Epithelial cell of proximal tubule (primary cell): Measurements from ENCODE around the gene KRTAP4-2. TPM values are rescaled to one million over a fixed set of nuclear protein-coding genes. Genes with fewer than 3 reads are reported as not detected.
A peak's percentile ranks its signal among the peaks of the same experiment; 100 is the strongest.
"Not testable (repeated sequence)": the region's sequence is repeated elsewhere in the genome, so short reads cannot be mapped to it uniquely, and the experiment has no call there.

Experiments used
- DNase-seq: peaks from one replicate; pipeline ENCODE4 v3.0.0-alpha.2; 2011; ENCODE audit warnings: low read depth
- H3K4me3 ChIP-seq: 2 replicates; pipeline ENCODE4 v1.5.1; 2011; ENCODE audit warnings: low read depth, mild to moderate bottlenecking, low read length
- total RNA-seq: library from RNA; depleted of rRNA; stranded (reverse); fragments of >200 nt; gene quantifications from 2 replicates; pipeline ENCODE4 v1.2.3, GENCODE V29; 2015
- TF ChIP-seq, protein P1 (sequence below): conservative IDR thresholded peaks from 2 replicates; pipeline ENCODE4 v1.5.1; 2012; ENCODE audit warnings: low read depth, mild to moderate bottlenecking, low read length

The KRTAP4-2 gene
- not detected in 2 replicates for total RNA-seq

DNA sequence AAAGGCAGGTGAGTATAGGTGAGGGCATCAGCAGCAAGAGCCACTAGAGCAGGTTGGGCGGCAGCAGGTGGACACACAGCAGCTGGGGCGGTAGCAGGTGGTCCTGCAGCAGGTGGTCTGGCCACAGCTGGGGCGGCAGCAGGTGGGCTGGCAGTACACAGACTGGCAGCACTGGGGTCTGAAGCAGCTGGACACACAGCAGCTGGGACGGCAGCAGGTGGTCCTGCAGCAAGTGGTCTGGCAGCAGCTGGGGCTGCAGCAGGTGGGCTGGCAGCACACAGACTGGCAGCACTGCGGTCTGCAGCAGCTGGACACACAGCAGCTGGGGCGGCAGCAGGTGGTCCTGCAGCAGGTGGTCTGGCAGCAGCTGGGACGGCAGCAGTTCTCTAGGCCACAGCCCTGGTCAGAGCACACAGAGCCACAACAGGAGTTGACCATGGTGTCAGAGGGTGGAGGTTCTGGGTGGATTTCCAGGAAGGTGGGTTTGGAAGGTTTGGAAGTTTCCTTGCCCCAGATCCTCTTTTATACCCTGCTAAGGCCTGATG, at the start of gene KRTAP4-2:
Gene KRTAP4-2 (minus strand): TSS at position 495 of the 545 bp plus-strand sequence. CDS start 57 bp downstream, at position 438.
- H3K4me3 ChIP-seq, result no peak within 1 kb of the TSS
- TF ChIP-seq, protein P1, sequence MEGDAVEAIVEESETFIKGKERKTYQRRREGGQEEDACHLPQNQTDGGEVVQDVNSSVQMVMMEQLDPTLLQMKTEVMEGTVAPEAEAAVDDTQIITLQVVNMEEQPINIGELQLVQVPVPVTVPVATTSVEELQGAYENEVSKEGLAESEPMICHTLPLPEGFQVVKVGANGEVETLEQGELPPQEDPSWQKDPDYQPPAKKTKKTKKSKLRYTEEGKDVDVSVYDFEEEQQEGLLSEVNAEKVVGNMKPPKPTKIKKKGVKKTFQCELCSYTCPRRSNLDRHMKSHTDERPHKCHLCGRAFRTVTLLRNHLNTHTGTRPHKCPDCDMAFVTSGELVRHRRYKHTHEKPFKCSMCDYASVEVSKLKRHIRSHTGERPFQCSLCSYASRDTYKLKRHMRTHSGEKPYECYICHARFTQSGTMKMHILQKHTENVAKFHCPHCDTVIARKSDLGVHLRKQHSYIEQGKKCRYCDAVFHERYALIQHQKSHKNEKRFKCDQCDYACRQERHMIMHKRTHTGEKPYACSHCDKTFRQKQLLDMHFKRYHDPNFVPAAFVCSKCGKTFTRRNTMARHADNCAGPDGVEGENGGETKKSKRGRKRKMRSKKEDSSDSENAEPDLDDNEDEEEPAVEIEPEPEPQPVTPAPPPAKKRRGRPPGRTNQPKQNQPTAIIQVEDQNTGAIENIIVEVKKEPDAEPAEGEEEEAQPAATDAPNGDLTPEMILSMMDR, result no peak
- DNase-seq, result no peak

DNA sequence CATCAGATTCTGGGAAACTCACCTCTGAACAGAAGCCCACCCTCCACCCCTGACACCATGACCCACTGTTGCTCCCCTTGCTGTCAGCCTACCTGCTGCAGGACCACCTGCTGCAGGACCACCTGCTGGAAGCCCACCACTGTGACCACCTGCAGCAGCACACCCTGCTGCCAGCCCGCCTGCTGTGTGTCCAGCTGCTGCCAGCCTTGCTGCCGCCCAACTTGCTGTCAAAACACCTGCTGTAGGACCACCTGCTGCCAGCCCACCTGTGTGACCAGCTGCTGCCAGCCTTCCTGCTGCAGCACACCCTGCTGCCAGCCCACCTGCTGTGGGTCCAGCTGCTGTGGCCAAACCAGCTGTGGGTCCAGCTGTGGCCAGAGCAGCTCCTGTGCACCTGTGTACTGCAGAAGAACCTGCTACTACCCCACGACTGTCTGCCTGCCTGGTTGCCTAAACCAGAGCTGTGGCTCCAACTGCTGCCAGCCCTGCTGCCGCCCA, 48.6 kb upstream of the KRTAP4-2 start, which contains the start of gene KRTAP9-2:
Gene KRTAP9-2 (plus strand): TSS at position 51 of the 498 bp plus-strand sequence. CDS start 7 bp downstream, at position 58.
- not testable (repeated sequence) for H3K4me3 ChIP-seq, DNase-seq

DNA sequence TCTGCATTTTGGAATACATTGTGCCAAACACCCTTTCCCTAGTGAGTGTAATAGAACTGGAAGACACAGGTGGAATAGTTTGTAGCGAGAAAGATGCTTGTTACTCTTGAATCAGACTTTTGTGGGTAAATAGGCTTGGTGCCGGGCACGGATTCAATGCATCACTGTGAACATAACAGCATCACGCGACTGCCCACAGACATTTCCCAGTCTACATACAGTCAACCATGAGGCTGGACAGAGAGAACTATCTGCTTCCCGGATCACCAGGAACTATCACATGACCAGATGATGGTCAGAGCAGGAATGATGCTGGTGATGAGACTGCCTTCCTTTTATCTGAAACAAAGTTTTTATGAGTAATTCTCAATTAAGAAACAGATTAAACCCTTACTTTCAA, 48.0 kb upstream of the KRTAP4-2 start:
- TF ChIP-seq, protein P1, result no peak
- H3K4me3 ChIP-seq, result no peak overlapping the region
- no peak for DNase-seq

DNA sequence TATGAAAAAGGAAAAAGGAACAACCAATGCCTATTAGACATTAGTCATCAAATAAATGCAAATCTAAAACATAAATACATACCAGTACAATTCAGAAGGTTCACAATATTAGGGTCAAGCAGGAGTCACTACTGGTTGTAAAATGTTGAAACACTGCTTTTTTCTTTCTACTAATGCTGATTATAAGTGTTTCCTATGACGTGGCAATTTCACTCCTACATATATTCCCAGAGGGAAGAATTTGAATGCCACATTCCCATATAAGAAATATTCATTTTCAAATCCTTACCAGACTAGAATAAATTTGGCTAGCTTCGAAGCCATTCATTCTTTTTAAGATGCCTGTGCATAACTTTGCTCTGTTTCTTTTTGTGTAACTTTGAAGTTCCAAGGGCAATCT, 45.8 kb upstream of the KRTAP4-2 start:
- TF ChIP-seq, protein P1, result no peak
- no peak overlapping the region for H3K4me3 ChIP-seq
- DNase-seq, result no peak

DNA sequence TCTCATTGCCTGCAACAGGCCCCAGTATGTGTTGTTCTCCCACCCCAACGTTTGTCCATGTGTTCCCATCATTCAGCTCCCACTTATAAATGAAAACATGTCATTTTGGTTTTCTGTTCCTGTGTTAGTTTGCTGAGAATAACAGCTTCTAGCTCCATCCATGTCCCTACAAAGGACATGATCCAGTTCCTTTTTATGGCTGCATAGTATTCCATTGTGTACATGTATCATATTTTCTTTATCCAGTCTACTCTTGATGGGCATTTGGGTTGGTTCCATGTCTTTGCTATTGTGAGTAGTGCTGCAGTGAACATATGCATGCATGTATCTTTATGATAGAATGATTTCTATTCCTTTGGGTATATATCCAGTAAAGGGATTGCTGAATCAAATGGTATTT, 37.7 kb upstream of the KRTAP4-2 start:
- TF ChIP-seq, protein P1, result no peak
- DNase-seq, result no peak
- no peak overlapping the region for H3K4me3 ChIP-seq

DNA sequence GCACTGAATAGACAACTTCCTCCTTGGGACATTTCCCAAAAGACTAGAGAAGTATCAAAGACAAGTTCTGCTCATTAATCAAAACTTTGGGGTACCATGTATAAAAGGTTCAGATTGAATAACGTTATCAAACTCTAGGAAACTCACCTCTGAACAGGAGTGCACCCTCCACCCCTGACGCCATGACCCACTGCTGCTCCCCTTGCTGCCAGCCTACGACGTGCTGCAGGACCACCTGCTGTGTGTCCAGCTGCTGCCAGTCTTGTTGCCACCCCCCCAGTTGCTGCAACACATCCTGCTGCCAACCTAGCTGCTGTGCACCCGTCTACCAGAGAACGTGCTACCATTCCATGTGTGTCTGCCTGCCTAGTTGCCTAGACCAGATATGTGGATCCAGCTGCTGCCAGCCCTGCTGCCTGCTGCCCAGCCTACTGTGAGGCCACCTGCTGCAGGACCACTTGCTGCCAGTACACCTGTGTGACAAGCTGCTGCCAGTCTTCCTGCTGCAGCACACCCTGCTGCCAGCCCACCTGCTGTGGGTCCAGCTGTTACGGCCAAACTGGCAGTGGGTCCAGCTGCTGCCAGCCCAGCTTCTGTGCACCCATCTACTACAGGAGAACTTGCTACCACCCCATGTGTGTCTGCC, 34.6 kb upstream of the KRTAP4-2 start:
- TF ChIP-seq, protein P1, result no peak
- H3K4me3 ChIP-seq, result no peak overlapping the region
- no peak for DNase-seq

DNA sequence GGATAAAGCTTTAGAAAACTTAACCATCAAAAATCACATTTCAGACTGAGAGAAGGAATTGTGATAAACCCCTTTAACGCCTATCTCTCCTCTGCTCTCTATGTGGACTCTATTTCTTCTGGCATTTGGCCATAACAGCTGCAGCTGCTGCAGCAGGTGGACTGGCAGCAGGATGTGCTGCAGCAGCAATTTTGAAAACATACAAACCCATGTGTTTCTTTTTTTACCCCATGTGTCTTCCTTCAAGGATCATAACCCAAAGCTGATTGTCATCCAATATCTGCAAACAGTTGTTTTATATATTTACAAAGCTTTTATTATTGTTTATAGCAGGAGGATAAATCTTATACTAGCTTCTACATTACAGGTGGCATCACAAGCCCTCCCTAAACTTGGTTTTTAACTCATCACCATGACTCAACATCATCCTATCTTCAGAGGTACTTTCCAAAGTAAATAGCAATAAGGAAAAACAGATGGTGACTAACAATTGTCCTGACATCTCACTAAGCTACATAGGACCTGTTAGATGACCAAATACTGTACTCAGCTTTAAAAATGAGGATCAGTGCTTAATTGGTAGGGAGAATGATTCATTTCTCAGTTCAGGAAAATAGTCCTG, 33.9 kb upstream of the KRTAP4-2 start:
- no peak overlapping the region for H3K4me3 ChIP-seq

More for the DNA sequence above, 33.9 kb upstream of the KRTAP4-2 start:
- DNase-seq, result peak; percentile 15
- TF ChIP-seq, protein P1, result no peak
